Lung (tissue), 12 donors: ENCODE measurements around the gene KBTBD12. TPM values are rescaled to one million over a fixed set of nuclear protein-coding genes. Genes with fewer than 3 reads are reported as not detected.

Experiments used
- ATAC-seq: fragments of 200-7000 bp; cut with Tn5 transposase; one replicate; pipeline ENCODE4 v1.9.1; 2020; ENCODE audit warnings: moderate number of reproducible peaks; ENCODE audit not compliant: insufficient read depth, low FRiP score
- DNase-seq, 3 donors: peaks; one replicate each; pipeline ENCODE4 v3.0.0-alpha.2; 2013 to 2017
- H3K27ac ChIP-seq, 2 donors: one replicate each; pipeline ENCODE4 v1.5.1; 2013; ENCODE audit warnings: mild to moderate bottlenecking in 2 of 2, moderate library complexity in 2 of 2, control low read depth in 1 of 2, inconsistent platforms in 1 of 2, low read depth in 1 of 2, low read length in 1 of 2
- H3K27me3 ChIP-seq, 3 donors: one replicate each; pipeline ENCODE4 v1.5.1; 2013; ENCODE audit warnings: low read length in 2 of 3; ENCODE audit not compliant: control insufficient read depth in 3 of 3, insufficient read depth in 3 of 3
- H3K36me3 ChIP-seq, 4 donors: one replicate each; pipeline ENCODE4 v1.5.1; 2013; ENCODE audit warnings: low read length in 4 of 4, mild to moderate bottlenecking in 1 of 4, moderate library complexity in 1 of 4; ENCODE audit not compliant: control insufficient read depth in 4 of 4, insufficient read depth in 4 of 4
- H3K4me1 ChIP-seq, 5 donors: one replicate each; pipeline ENCODE4 v1.5.1; 2013; ENCODE audit warnings: low read length in 5 of 5, mild to moderate bottlenecking in 2 of 5, moderate library complexity in 1 of 5; ENCODE audit not compliant: control insufficient read depth in 5 of 5, insufficient read depth in 5 of 5
- H3K4me3 ChIP-seq: one replicate; pipeline ENCODE4 v1.5.1; 2013; ENCODE audit warnings: mild to moderate bottlenecking, control low read depth, moderate library complexity
- H3K9ac ChIP-seq, 2 donors: one replicate each; pipeline ENCODE4 v1.5.1; 2013; ENCODE audit warnings: low read length in 2 of 2, control low read depth in 1 of 2; ENCODE audit not compliant: insufficient read depth in 1 of 2
- H3K9me3 ChIP-seq, 4 donors: one replicate each; pipeline ENCODE4 v1.5.1; 2013; ENCODE audit warnings: low read length in 3 of 4, mild to moderate bottlenecking in 1 of 4, moderate library complexity in 1 of 4; ENCODE audit not compliant: control insufficient read depth in 4 of 4, insufficient read depth in 3 of 4
- CTCF ChIP-seq: IDR thresholded peaks from 2 replicates; pipeline ENCODE4 v1.5.1; 2012; ENCODE audit warnings: mild to moderate bottlenecking; ENCODE audit errors: control extremely low read depth, extremely low read depth
- WGBS, 2 donors: extraction: QIAGEN DNeasy Blood & Tissue Kit; methylation state at CpG; one replicate each; pipeline ENCODE4 v1.1.7; 2013; 5-methylcytosine and 5-hydroxymethylcytosine counted together
- polyA plus RNA-seq, 2 donors: library from polyadenylated mRNA; stranded (reverse); fragments of 200-250 nt; gene quantifications; one replicate each; pipeline ENCODE4 v1.2.1, GENCODE V29; 2013
- total RNA-seq, 2 donors: library from RNA; depleted of rRNA in 1 of 2; stranded (reverse); fragments of >200 nt in 1 of 2; gene quantifications; one replicate each; pipeline ENCODE4 v1.2.1, GENCODE V29; 2014 to 2021
- donor health status: control.
- donor health status: control.
- donor health status: Bipolar disorder and iron deficiency.
- donor health status: healthy.
- donor health status: DM: yes; HTN: yes; CAD: no.

The KBTBD12 gene
- total and polyA plus RNA-seq, 4 donors: 0.29 to 3.1 (median 0.62) TPM

- H3K4me3 ChIP-seq: no peak overlapping the region
- no peaks in the 10 kb centered on the region for H3K36me3 ChIP-seq
- H3K9ac ChIP-seq: no peak overlapping the region
- no peak for TF ChIP-seq CTCF
- H3K27ac ChIP-seq: peak overlapping the region in 1 of 2 donors; percentile 88
- peaks cover 0 to 16% (median 6%) of the 10 kb centered on the region in 5 donors for H3K4me1 ChIP-seq
- no peaks in the 10 kb centered on the region for H3K27me3 ChIP-seq
- WGBS, 2 donors: 65 to 78% methylated on average over 6 of the region's 6 CpGs
- no peaks in the 10 kb centered on the region for H3K9me3 ChIP-seq
- DNase-seq (peak in 2 of 3 donors; percentile 22 to 60), ATAC-seq (no peak)
These were observed 38.3 kb downstream of the KBTBD12 start for GRCh38 chr3:127953091-127954035.

GRCh38 chr3:127954640-127955039, 39.6 kb downstream of the KBTBD12 start:
- H3K27me3 ChIP-seq: no peaks in the 10 kb centered on the region
- DNase-seq: peak in 1 of 3 donors; percentile 63
- peaks cover 0 to 17% (median 6%) of the 10 kb centered on the region in 5 donors for H3K4me1 ChIP-seq
- TF ChIP-seq CTCF: no peak
- no peak for ATAC-seq
- H3K36me3 ChIP-seq: no peaks in the 10 kb centered on the region
- no peaks in the 10 kb centered on the region for H3K9me3 ChIP-seq
- H3K27ac ChIP-seq: peak overlapping the region in 1 of 2 donors; percentile 63
- H3K9ac ChIP-seq: no peak overlapping the region
- no peak overlapping the region for H3K4me3 ChIP-seq
- WGBS, 2 donors: 34 to 52% methylated on average over 6 of the region's 6 CpGs

GRCh38 chr3:127955728-127956127, 40.7 kb downstream of the KBTBD12 start:
- no peaks in the 10 kb centered on the region for H3K27me3 ChIP-seq
- H3K4me1 ChIP-seq: peaks cover 0 to 17% (median 7%) of the 10 kb centered on the region in 5 donors
- no peaks in the 10 kb centered on the region for H3K9me3 ChIP-seq
- no peak for ATAC-seq
- no peak for TF ChIP-seq CTCF
- no peak overlapping the region for H3K4me3 ChIP-seq
- DNase-seq: no peak
- no peaks in the 10 kb centered on the region for H3K36me3 ChIP-seq
- H3K27ac ChIP-seq: peak overlapping the region in 1 of 2 donors; percentile 69
- no peak overlapping the region for H3K9ac ChIP-seq
